NCI-H446 treated with DMSO at 0.1 percent for 48 hours (cell line): ENCODE measurements around the gene MYO6.
"Not testable (repeated sequence)": the region's sequence is repeated elsewhere in the genome, so short reads cannot be mapped to it uniquely, and the experiment has no call there.

Source experiments
- DNase-seq: peaks from one replicate; lab custom pipeline; 2025; lab: John Stamatoyannopoulos, UW

MYO6 gene

DNA sequence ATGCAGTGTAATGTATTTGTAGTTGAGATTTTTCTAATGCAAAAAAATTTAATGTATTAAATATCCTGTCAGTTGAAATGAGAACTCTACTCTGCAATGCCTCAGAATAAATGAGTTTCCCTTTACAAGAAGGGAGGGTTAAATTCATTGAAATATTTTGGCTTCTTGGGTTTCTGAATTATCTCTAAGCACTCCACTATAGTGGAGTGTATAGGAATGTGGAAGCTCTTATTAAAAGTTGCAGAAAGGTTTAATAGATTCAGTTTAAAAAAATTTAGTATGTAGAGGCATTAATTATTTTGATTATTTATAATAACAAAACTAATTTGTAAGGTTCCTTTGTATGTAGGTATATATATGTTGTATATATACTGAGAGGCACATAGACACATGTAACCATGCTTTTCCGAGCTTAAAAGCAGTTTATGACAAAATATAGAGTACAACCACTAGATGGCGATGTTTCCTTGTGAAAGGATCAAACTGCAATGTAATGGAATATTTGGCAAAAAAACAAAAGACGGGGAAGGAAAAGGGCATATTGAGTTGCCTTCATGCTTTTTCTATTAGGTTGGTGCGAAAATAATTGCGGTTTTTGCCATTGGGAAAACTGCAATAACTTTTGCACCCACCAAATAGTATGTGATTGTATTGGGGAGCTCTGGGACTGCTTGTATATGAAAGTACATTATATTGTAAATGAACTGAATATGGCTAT is 144.2 kb downstream of the MYO6 start:
- DNase-seq: peak; percentile 28

GRCh38 chr6:75893776-75894152 is 144.7 kb downstream of the MYO6 start:
- no peak for DNase-seq

- DNase-seq: no peak
Observed at GRCh38 chr6:75896526-75896925, 147.5 kb downstream of the MYO6 start.

DNA sequence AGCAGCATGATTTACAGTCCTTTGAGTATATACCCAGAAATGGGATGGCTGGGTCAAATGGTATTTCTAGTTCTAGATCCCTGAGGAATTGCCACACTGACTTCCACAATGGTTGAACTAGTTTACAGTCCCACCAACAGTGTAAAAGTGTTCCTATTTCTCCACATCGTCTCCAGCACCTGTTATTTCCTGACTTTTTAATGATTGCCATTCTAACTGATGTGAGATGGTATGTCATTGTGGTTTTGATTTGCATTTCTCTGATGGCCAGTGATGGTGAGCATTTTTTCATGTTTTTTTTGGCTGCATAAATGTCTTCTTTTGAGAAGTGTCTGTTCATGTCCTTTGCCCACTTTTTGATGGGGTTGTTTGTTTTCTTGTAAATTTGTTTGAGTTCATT is 151.2 kb downstream of the MYO6 start:
- not testable (repeated sequence) for DNase-seq

GRCh38 chr6:75905129-75905528 is 156.1 kb downstream of the MYO6 start:
- DNase-seq: not testable (repeated sequence)

DNA sequence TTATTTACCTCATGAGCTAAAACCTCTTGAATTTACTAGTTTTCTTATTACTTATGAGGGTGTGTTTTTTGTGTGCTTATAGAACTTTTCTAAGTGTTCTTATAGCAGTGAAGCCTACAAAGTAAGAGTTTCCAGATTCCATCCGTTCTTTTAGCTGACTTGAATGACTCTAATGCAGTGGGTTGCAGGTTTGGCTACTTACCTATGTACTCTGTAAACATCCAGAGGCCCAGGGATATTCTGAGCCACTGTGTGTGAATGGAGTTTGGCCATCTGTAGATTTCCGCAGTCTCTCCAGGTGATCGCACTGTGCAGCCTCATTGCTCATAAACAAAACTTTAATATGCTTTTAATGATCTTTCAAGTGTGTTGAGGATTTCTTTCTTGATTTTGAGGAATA is 157.8 kb downstream of the MYO6 start:
- DNase-seq: no peak

DNA sequence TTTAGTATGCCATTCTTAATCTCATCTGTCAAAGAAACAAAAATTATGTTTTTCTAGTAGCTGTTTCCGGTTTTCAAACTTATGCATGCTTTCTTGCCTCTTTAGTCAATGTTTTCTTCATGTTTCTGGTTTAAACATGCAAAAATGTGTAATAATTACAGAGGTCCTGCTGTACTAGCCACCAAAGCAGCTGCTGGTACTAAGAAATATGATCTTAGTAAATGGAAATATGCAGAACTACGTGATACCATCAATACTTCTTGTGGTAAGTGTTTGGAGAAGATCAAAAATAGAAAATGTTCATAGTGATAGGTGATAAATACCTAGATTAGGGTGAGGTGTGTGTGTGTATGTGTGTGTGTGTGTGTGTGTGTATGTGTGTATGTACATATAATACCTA is 158.4 kb downstream of the MYO6 start:
- no peak for DNase-seq

DNA sequence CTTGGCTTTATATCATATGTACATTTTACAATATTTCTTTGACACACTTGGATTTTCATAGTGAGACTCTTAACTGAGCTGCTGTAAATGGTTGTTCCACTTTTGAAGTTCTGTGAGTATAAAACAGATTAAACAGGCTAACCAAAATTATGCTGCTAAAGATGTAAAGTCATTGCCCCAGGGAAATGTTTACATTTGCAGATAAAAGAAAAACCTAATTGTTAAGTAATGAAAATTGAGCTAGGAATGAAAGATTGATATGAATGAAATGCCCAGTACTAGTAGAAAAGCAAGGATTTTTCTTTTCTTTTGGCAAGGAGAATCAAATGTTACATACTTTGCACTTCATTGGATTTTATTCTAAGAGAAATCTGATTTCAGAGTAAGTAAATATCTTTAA is 164.0 kb downstream of the MYO6 start:
- no peak for DNase-seq

GRCh38 chr6:75922226-75922625 is 173.2 kb downstream of the MYO6 start:
- DNase-seq: no peak

DNA sequence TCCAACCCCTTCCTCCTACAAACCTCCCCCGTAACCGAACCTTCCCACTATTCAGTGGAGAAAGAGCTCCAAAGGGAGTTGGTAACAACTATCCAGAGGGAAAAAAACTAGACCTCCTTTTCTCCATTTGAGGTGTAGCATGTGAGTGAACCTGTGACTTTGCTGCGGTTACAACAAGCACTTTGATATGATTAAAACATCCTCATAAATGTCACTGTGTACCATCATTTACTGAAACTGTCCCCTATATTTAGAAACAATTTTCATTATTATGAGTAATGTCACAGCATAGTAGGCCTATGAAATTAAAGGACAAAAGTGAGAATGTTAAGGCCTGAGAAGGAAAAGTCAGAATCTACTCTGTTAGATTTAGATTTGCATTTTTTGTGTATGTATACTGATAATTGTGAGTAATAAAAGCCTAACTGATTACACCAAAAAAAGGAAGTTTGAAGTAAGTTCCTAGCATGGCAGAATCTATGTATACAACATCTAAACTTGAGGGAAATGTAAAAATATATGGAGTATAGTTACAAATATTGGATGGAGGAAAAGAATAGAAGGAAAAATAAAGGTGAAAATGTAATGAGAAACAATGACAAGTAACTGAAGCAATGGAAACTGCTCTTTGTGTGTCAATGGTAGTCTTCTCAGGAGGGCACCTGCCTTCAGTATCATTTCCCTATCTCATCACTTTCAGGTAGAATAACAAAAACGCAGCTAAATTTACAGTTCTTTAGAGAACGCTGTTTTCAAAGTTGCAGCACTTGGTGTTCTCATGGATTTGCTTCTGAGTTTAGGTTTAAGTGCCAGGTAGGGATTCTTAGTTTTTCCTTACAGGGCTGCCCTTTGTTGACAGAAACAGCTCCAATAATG is 177.5 kb downstream of the MYO6 start:
- DNase-seq: no peak

DNA sequence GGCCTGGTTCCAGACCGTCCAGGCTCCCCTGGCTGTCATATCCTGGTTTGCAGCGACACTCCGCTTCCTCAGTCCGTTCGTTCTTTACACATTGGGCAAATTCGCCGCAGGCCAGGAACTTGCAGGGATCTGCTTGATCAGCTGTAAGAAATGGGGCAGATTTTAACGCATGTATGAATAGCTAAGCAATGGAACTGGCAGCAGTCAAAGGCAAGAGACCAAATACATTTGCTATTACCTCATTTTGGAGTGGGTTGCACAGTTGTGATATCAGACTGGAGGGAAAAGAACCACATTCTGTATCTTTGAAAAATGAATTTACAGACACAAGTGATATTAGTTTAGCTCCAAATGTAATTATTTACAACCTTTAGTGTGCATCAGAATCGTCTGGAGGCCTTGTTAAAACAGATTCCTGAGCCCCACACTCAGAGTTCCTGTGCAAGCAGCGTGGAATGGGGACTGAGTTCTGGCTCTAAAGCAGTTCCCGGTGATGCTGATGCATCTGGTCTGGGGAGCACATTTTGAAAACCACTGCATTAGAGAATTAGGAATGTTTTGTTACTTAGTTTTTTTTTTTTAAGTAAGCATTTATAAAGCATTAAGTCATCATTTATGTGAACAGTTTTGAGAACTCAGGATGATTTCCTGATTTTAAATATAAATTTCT is 182.1 kb downstream of the MYO6 start:
- DNase-seq: no peak

DNA sequence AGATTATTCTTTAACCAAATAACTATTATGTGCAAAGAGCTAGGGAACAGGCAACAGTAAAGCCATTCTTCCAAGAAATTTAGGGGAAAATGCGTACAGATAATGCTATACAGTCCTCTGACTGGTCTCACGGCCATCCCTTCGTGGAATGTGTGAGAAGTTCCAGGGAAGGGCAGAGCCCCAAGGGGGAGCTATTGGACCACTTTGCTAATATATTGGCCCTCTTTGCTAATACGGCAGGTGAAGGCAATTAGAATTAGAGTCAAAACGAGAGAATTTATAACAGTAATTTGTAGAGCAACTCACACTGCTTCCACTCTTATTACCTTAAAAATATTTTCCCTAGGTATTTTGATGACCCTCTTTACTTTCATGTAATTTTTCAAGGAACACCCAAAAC is 183.0 kb downstream of the MYO6 start:
- DNase-seq: no peak

DNA sequence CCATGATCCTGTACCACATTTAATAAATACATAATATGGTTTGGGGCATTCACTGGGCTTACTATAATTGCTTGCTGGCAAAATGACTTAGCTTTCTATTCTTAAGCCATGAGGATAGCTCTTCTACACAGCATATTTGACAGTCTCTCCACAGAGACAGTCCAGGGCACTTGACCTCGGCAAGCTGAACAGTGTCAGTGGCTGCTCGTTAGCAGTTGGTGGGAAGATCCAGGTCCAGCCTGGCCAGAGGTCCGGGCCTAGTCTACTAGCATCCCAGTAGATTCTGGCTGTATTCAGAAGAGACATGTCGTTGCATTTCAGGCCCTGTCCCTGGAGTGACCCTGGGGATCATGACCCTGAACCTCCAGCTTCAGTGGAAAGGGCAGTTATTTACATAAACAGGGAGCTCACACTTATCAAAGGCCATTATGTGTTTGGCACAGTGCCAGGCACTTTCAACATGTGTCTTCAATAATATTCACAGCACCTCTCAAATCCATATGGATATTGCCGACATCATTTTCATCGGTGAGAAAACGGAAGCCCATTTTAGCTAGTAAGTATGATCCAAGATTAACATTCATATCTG is 184.4 kb downstream of the MYO6 start:
- DNase-seq: no peak

GRCh38 chr6:75934643-75935472 is 185.8 kb downstream of the MYO6 start:
- DNase-seq: peak; percentile 6

- no peak for DNase-seq
Observed at GRCh38 chr6:75935473-75935793, 186.4 kb downstream of the MYO6 start.

DNA sequence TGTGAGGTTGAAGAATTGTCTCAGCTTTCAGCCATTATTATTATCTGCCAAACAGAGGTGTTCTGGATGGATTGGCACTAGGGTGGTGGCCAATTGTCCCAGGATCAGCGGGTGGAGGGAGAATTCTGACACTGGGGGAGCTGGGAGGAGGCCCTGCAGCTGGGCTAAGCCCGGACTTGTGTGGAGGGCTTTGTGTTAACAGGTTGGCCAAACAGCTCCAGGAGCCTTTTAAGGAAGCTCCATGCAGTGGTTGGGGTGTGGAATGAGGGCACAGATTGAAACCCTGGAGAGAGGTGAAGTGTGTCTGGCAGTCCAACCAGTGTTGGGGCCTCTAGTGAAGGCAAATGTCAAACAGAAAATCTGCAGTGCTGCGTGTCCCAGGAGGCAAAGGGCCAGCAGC is 187.6 kb downstream of the MYO6 start:
- DNase-seq: no peak

DNA sequence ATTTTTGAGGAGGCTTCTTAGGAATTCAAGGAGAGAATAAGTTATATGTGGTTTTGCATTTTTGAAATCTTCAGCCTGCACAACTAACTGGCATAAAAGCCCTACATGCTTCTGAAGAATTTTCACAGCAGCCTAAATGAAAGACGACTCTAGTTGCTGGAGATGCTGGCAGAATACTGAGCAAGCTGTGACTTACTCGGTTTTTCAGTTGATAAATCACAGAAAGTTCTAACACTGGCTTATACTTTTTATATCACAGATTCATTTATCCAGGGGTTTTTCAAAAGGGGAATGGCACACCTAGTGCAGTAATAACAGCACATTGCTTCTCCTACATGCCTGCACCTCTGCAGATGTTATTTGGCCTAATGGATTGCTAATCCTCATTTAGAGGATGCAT is 188.8 kb downstream of the MYO6 start:
- no peak for DNase-seq

DNA sequence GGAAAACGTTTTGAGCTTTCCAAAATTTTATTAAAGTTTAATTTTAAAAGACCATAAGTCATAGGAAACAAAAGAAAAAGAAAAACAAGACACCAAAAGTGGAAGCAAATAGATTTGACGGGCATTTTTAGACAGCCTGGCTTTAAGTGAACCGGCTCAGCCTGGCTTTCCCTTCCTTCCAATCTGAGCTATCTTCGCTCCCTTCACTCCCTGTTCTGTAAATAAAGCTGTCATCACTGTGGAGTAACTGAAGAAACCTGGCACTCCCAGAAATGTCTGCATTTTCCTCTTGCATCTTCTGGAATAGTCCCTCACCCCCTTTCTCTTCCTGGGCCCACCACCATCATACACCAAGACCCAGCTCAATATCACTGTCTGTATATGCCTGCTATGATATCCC is 191.5 kb downstream of the MYO6 start:
- no peak for DNase-seq

DNA sequence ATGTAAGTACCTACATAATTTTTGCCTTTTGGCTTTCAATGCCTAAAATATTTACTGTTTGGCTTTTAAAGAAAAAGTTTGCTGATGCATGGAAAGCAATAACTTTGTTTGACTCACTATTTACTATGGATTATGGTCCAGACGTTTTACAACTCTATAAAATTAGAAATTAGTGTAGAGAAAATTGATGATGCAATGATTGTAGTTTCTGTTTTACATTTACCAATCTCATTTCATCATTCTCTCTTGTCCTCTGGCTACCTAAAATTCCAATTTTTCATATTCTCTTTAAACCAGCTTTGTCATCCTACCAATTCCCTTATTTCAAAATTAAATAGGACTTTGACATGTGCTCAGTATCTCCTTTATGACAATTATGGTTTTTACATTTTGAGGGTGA is 192.5 kb downstream of the MYO6 start:
- DNase-seq: no peak

GRCh38 chr6:75943381-75943780 is 194.3 kb downstream of the MYO6 start:
- no peak for DNase-seq

DNA sequence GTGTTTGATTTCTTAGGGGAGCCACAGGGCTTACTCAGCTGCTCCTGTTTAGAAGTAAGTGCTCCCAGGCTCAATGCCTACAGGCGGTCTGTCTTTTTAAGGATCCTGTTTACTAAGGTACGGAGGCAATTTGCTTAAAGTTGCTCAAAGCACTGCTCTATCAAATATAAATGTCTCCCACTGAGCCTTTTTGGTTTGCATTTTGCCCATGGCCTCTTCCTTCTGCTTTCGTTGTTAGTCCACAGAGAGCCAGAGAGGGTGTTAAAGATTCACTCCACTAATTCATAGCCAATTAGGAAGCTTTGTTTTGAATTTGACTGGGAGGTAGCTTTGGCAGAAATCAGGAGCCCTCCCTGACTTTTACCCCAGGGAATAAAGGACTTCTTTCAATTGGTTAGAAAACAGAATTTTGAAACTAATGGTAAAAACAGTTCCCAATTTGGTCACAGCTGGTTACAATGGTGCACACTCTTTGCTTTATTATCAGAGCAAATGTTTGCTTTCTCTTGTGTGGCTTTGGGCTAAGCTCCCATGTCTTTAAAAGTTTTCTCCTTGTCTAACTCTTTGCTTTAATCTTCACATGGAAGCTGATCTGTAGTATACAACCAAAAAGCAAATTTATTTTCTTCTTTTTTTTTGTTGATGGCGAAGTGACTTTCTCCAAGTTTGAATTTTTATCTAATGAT is 197.2 kb downstream of the MYO6 start:
- no peak for DNase-seq
